Measurements from ENCODE around the gene RAB33A.

DNA sequence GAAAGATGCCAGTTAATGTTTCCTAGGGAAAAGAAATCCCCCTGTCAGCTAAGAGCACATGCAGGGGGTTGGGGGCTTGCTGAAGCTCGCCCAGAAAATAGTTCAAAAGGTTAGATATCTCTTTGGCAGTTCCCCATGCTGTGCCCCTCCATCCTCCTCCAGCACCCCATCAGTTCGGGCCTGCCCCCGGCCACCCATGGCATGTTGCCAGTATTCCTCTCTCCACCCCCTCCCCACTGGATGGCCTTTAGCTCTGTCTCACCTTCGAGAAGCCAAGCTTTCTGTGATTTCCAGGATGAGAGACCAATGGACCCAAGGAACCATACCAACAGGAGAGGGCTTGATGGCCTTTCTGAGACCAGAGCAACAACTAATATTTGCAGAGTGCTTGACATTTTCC lies 5.2 kb downstream of the RAB33A start:
- TF ChIP-seq, protein P1, sequence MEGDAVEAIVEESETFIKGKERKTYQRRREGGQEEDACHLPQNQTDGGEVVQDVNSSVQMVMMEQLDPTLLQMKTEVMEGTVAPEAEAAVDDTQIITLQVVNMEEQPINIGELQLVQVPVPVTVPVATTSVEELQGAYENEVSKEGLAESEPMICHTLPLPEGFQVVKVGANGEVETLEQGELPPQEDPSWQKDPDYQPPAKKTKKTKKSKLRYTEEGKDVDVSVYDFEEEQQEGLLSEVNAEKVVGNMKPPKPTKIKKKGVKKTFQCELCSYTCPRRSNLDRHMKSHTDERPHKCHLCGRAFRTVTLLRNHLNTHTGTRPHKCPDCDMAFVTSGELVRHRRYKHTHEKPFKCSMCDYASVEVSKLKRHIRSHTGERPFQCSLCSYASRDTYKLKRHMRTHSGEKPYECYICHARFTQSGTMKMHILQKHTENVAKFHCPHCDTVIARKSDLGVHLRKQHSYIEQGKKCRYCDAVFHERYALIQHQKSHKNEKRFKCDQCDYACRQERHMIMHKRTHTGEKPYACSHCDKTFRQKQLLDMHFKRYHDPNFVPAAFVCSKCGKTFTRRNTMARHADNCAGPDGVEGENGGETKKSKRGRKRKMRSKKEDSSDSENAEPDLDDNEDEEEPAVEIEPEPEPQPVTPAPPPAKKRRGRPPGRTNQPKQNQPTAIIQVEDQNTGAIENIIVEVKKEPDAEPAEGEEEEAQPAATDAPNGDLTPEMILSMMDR (IDR thresholded peaks at IDR 0.05) = no peak
- no peak for TF ChIP-seq POLR2A (IDR thresholded peaks at IDR 0.05)
- TF ChIP-seq POLR2AphosphoS5 (IDR thresholded peaks at IDR 0.05) = no peak
- TF ChIP-seq EP300 (IDR thresholded peaks at IDR 0.05) = no peak
